GM19372 (cell line): ENCODE measurements around the gene TSHR.

ENCODE experiments used
- ATAC-seq: cut with Tn5 transposase; IDR thresholded peaks from one replicate; pipeline ENCODE4 v1.9.1; 2021; ENCODE audit warnings: mild to moderate bottlenecking, low read depth, moderate library complexity; ENCODE audit not compliant: unreplicated experiment

The TSHR gene

DNA sequence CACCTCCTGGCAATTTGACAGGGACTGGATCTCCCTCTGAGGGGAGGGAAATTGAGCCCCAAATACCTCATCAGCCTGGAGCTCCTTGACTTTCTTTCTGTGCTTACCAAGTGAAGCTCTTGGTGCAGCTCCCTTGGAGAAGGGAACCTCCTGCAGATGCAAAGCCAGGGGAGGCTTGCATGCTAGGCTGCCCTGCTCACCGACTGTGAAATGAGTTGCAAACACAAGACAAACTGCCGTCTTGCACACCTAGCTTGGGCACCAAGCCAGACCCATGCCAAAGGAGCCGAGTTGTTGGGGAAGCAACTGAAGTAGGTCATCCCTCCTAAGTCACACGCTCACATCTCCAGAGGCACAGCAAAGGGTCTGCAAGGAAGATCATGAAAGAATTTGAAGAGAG lies 170.1 kb downstream of the TSHR start:
- ATAC-seq: no peak

DNA sequence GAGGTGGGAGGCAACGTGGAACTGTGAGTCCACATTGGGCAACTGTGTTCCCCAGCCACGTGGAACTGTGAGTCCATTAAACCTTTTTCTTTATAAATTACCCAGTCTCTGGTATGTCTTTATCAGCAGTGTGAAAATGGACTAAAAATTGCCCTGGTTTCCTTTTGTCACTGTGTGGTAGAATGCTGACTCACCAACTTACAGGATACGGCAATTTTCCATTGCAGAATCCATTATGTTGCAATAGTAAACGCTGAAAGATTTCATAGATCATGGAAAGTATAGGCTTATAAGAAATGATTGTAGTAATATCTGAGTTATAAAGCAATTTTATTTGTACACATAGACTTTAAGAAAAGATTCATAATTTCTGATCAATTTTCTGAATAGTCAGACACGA lies 172.4 kb downstream of the TSHR start:
- ATAC-seq: no peak

DNA sequence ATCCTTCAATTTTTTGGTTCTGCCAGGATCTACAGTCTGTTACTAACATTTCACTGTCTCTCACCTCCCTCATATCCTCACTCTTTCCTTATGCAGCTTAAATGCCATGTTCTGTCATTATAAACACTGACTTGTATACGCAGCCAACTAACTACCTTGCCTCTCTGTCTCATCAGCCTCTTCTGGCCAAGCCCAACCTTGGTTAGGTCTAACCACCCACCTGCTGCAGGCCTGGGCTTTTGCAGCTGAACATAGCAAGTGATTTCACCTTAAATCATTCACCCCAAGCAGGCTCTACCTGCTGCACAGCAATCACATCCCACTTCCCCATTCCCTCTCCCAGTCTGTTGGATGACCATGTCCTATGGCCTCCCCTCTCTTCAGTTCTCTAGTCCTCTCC lies 173.8 kb downstream of the TSHR start:
- ATAC-seq: no peak

DNA sequence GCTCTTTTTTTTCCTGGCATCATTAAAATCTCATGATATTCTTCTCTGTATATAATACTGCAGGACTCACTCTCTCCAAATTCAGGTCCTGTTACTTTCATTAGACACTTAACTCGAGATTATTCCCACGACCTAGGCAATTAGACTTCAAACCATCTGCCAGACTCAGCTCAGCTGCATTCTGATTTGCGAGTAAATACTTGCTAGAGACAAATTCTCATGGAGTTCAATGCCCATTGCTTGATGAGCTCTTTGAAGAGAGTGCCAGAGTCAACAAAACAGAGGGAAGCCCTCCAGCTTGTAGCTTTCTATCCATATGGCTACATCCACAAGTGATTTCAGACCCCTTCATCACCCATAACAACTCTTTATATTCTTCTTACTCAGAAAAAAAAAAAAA lies 177.0 kb downstream of the TSHR start:
- no peak for ATAC-seq

DNA sequence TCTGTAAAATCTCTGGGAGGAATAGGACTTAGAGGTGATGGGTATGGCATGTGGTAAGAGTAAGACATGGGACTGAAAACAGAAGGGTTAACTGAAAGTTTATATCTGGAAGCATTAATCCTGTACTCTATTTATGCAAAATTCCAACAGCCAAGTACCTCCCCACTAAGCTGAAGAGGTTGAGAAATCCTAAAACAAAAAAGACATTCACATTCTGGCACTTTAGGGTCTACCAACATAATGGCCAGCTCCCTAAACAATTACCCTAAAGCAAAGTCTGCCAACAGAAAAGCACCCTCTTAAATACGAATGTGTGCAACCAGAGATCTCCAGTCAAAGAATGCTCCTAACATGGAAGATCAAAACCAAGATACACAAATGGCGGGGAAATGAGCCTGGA lies 178.0 kb downstream of the TSHR start:
- ATAC-seq: no peak

DNA sequence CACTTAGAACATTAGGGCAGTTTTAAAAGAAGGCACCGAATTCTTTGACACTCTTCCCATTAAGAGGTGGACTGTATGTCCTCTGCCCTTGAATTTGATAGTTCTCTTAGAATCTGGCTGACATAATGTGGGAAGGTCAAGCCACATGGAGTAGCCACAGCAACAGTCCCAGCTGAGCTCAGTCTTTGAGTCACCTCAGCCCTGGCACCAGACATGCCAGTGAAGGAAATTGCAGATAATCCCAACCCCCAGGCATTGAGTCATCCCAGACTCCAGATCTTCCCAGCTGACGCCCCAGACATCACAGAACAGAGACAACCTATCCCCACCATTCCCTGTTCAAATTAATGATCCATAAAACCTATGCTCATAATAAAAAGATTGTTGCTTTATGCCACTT lies 181.9 kb downstream of the TSHR start:
- ATAC-seq: no peak

DNA sequence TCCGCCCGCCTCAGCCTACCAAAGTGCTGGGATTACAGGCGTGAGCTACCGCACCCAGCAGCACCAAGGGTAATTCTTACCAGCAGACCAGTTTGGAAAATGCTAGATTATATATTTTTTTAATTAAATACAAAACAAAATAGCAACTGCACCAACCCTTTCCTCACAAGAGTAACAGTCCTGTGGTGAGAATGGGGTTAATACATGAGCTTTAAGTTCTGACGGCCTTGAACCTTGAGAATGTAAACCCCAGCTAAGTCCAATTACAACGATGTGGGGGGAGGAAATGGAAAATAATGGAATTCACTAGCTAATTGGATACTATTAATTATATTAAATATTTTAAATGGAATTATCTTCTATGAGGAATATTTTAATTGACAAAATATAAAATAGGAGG lies 183.0 kb downstream of the TSHR start:
- ATAC-seq: no peak

DNA sequence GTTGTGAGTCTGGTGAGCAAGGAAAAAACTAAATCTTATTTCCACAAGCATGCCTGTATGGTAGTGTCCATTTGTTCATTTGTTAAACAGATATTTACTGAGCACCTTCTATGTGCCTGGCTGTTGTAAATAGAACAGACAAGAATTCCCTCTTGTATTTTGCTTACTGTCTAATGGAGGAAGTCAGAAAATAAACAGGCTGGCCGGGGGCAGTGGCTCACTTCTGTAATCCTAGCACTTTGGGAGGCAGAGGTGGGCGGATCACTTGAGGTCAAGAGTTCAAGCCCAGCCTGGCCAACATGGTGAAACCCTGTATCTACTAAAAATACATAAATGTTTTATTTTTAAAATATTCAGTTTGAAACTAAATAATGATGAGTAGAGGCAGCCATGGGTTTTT lies 186.0 kb downstream of the TSHR start:
- ATAC-seq: no peak

DNA sequence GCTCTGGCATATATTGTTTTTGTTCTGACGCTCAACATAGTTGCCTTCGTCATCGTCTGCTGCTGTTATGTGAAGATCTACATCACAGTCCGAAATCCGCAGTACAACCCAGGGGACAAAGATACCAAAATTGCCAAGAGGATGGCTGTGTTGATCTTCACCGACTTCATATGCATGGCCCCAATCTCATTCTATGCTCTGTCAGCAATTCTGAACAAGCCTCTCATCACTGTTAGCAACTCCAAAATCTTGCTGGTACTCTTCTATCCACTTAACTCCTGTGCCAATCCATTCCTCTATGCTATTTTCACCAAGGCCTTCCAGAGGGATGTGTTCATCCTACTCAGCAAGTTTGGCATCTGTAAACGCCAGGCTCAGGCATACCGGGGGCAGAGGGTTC lies 188.4 kb downstream of the TSHR start:
- no peak for ATAC-seq

DNA sequence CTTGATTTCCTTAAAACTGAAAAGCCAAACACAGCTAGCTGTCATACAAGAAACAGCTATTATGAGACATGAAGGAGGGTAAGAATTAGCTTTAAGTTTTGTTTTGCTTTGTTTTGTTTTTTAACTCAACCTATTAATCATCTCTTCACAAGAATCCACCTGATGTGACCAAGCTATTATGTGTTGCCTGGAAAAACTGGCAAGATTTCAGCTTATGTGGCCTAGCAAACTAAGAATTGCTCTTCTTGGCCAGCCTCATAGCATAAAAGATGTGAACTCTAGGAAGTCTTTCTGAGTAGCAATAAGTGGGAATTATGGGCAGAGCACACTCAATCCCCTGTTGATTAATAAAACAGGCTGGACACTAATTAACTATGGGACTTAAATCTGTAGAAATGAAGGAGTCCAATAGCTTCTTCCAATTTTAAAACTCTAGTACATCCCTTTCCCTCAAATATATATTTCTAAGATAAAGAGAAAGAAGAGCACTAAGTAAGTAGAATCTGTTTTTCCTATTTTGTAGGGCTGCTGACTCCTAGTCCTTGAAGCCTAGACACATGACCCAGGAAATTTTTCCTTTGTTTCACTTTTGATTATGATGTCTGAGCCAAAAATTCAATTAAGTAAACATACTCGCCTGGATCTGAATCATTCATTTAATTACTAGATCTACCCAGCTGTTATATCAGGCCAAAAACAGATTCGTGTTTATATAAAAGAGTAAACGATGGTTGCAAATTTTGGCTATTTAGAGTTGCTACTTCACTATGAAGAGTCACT lies 189.6 kb downstream of the TSHR start:
- no peak for ATAC-seq

DNA sequence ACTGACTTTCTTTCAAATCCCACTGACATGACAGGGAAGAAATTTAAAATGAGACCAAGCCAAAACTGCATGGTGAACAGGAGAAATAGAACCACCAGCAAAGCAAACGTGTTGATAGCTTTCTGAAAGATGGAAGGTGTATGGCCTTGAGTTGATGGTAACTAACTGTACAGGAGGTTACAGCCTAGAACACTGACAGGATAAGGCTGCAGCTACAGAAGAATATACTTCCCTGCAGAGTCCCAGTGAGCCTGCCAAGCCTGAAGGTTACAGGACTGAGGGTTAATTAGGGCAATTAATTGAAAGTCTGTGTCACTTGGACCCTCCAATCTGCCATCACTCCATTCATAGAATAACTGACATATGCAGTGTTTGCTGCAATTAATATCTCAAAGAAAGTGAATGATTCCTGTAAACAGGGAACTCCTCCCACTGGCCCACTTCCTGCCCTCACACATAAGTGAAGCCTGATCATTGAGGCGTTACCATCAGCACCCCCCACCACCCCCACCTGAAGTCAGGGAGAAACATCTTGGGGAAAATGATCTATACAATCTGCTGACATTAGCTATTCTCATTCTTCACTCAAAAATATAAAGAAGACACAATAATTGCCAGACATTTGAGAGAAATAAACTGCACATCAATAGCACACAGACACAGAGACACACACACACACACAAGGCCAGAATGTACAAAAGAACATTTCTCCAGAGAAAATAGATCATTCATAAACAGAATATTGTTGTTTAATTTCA lies 191.9 kb downstream of the TSHR start:
- ATAC-seq: no peak

DNA sequence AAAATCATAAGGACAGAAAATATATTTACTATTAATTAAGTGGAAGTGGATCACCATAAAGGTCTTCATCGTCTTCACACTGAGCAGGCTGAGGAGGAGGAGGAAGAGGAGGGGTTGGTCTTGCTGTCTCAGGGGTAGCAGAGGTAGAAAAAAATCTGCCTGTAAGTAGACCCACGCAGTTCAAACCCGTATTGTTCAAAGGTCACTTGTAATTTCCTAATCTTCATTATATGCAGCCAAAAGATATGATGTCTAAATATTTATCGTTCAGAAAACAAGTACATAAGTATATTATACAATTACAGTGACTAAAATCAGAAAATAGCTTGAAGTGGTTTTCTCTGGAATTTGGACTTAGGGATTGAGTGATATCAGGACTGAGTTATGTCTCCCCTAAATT lies 193.2 kb downstream of the TSHR start:
- ATAC-seq: no peak

DNA sequence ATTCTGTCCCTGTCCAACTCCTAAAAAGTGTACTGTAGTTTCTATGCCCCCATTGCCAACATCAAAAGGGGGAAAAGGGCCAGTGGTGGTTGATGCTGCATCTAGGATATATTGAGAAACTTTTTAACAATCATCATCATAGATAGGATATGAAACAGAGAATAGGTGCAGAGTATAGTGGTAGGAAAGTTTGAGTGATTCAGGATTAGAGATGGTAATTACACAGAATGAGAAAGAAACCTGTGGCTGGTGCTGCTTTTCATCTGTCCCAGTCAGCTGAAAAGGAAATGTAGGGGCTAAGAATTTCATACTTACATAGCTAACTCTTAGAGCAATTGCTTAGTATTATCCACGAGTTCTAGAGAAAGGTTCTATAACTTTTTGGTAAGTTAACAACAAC lies 197.8 kb downstream of the TSHR start:
- peak; percentile 59 for ATAC-seq

DNA sequence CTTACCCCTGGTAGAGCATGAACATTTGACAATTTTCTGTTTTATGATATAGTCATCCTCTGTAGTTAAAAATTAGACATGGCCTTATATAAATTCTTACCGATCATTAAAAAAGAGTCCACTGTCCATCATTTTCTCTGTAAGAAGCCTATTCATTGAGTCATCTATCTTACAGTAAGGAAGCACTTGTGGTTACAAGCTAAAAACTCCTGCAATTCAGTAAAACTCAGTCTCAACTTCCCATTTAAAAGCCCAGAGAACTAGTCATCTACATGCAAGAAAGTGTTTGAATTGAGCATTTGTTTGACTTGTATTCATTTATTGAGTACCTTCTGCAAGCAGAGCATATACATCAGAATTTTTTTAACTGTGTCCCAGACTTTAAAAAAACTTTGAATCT lies 202.0 kb downstream of the TSHR start:
- ATAC-seq: no peak

DNA sequence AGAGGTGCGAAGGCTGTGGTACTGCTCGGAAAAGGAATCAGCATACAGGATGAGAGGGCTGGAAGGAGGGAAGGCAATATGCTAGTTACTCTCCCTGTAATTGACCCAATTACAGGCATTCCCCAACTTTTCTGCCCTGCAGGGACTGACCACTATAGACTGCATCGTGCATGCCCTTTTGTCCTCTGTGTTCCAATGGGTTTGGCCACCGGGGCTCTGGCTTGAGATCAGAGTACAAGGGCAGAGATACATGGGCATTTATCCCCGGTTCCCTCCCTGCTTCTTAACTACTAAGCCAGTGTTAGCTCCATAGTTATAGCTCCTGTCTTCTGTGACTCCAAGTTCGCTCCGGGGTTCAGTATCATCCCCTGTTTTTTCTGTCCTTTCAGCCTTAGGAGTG lies 205.7 kb downstream of the TSHR start:
- no peak for ATAC-seq

DNA sequence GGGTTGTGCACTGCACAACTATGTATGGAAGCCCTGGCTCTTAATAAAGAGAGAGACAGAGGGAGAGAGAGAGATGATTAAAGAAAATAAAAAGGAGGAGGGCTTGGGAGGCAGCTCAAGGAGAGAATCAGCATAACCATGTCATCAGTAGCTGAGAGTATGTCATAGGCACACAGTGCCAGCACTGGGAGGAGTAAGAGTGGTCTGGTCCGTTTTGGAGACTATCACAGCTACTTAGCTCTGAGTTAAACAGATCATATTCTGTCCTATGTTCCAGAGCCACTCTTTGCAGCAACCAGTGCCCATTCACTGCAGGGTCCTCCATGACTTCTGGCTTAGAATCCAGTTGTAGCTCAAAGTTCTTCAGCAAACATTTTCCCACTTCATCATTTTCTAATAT lies 206.3 kb downstream of the TSHR start:
- no peak for ATAC-seq

DNA sequence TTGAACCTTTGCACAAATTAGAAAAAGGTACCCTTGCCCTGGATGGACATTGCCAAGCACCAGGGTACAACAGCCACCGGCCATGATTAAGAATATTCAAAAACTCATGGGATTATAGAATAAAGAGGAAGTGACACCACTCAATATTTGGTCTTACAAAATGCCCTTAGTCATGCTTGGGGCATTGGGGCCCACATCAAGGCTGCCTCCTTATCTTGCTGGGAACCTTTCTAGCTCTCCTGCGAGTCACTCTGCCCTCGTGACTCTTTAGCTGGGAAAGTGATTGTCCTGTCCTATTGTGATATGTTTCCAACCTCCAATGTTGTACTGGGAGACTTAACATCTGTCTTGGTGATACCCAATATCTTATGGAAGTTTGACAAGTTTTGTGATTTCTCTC lies 207.5 kb downstream of the TSHR start:
- no peak for ATAC-seq

DNA sequence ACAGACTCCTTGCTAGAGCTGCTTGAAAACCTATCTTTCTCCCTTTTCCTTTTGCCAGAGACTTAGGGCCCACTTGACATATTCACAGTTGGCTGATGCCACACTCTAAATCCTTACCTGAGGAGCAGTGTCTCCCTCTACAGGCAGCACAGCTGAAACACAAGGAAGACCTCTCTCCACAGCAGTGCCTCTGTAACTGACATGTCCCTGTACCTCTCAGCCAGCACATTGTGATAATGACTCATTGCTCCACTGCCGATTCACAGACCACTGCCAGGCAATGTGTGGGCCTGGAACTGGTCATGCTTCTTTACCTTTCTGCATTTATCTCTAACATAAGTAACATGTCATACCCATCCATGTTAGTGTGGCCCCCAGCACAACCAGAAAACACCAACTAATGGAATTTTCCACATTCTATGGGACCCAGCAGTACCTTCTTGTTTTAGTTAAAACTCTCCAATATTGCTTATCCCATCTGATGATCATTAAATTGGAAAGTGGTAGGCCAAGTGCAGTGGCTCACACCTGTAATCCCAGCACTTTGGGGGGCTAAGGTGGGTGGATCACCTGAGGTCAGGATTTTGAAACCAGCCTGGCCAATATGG lies 208.8 kb downstream of the TSHR start:
- ATAC-seq: peak; percentile 87

DNA sequence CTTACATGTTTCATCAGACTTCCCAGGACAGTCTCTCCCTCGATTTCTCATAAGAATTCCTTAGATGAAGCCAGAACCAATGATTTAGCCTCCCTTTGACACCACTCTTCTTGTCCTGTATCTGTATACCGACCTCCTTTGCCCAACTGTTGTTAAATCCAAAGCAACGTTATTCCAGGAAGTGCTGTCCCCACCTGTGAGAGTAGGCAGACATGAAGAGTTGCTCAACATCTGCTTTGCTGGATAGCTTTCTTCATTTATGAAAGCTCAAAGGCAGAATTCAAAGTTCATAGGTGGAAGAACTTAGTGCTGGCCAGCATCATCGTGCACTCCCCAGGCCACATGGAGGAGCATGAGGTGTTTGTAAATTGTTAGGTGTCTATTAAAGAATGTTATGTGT lies 209.8 kb downstream of the TSHR start:
- ATAC-seq: no peak

DNA sequence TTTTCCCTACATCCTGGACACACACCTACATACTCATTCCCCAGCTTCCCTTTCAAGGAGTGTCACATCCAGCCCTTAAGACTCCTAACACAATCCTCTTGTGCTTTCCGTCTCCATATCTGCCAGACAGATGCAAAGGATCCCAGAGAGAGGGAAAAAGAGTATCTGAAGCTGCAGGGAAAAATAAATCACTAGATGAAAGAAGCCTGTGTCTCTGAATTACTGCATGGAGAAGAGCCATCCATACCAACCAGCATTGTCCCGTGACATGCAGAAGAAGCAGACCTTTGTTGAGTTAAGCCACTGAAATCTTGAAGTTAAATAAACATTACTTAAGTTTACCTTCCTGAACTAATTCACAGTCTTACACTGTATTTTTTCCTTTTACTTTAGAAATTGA lies 210.7 kb downstream of the TSHR start:
- no peak for ATAC-seq

DNA sequence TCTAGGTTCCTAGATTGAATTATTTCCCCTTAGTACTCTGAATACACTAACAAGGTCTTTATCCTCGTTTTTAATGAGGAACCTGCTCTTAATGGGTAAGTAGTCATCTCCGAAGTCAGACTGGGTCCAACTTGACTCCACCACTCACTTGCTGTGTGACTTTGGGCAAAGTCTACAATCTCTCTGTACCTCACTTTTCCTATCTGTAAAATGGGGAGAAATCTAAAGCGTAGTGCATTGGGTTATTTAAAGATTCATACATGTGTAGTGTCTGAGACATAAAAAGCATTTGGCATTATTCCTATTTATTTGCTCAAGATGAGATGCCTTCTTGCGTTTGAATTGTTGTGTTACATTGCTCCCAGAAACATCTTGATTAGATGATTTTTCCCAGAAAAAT lies 213.8 kb downstream of the TSHR start:
- no peak for ATAC-seq

DNA sequence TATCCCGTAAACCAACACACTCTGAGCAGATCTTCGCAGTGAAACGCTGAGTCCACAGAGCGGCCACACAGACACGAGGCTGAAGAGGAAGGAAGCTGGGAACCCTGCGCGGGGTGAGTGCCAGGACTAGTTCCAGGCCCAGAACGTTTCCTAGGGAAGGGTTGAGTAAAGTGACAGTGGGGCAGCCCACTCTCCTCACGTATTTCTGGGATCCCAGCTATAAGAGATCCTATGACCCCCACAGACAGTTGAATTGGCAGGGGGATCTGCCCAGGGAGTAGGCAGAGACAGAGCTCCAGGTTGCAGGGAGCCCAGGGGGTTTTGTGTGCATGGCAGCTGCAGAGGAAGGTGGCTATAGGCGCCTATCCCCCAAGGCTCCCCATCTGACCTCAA lies 214.3 kb downstream of the TSHR start:
- peak; percentile 23 for ATAC-seq
